Memory B cell (primary cell): ENCODE results near the gene NMNAT3.

Experiments
- ATAC-seq: fragments of 150-1000 bp; cut with Tn5 transposase; 2 replicates; pipeline ENCODE4 v1.10.0; 2021; ENCODE audit warnings: low read depth, mild to moderate bottlenecking, moderate library complexity
- DNase-seq, 2 donors: peaks; one replicate each; pipeline ENCODE4 v3.0.0; 2022; ENCODE audit warnings: low spot score in 2 of 2
- H3K27ac Mint-ChIP-seq: one replicate; pipeline ENCODE4 v1.8.0; 2022; ENCODE audit warnings: mild to moderate bottlenecking, moderate library complexity, mixed read lengths
- H3K27me3 Mint-ChIP-seq: one replicate; pipeline ENCODE4 v1.8.0; 2022; ENCODE audit warnings: mixed read lengths
- H3K36me3 Mint-ChIP-seq: one replicate; pipeline ENCODE4 v1.8.0; 2022; ENCODE audit warnings: mild to moderate bottlenecking, mixed read lengths
- H3K4me1 Mint-ChIP-seq: one replicate; pipeline ENCODE4 v1.8.0; 2022; ENCODE audit warnings: mixed read lengths
- H3K4me3 Mint-ChIP-seq: one replicate; pipeline ENCODE4 v1.8.0; 2022; ENCODE audit warnings: mild to moderate bottlenecking, moderate library complexity, mixed read lengths
- H3K9me3 Mint-ChIP-seq: one replicate; pipeline ENCODE4 v1.8.0; 2022; ENCODE audit warnings: mixed read lengths

The NMNAT3 gene

DNA sequence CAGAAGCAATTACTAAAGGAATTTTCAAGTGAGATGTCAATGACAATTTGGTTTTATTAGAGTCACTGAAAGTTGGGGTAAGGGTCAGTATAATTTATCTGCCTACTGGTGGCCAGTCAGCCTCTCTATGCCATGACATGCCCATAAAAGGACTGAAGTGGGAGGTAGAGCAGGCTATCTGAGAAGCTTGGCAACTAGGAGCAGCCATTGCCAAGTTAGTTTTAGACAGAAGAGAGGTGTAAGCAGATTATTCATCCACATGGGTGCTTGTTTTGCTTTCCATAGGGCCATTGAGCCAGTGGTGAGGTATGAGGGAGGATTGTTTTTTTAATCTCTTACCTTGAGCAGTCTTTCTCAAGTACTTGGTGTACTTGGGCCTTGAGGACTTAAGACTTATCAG lies 130.1 kb downstream of the NMNAT3 start:
- H3K4me3 Mint-ChIP-seq: no peak overlapping the region
- no peaks in the 10 kb centered on the region for H3K36me3 Mint-ChIP-seq
- peaks cover 8% of the 10 kb centered on the region for H3K27me3 Mint-ChIP-seq
- no peak for ATAC-seq
- no peak for DNase-seq
- no peak overlapping the region for H3K27ac Mint-ChIP-seq
- H3K4me1 Mint-ChIP-seq: no peaks in the 10 kb centered on the region
- no peaks in the 10 kb centered on the region for H3K9me3 Mint-ChIP-seq

GRCh38 chr3:139546772-139547171 lies 131.0 kb downstream of the NMNAT3 start:
- no peaks in the 10 kb centered on the region for H3K36me3 Mint-ChIP-seq
- H3K9me3 Mint-ChIP-seq: no peaks in the 10 kb centered on the region
- peaks cover 12% of the 10 kb centered on the region for H3K27me3 Mint-ChIP-seq
- DNase-seq (no peak), ATAC-seq (no peak)
- H3K27ac Mint-ChIP-seq: no peak overlapping the region
- no peak overlapping the region for H3K4me3 Mint-ChIP-seq
- H3K4me1 Mint-ChIP-seq: no peaks in the 10 kb centered on the region

GRCh38 chr3:139541532-139542288 lies 136.1 kb downstream of the NMNAT3 start:
- no peak for ATAC-seq
- Mint-ChIP-seq H3K9me3 (no peaks in the 10 kb centered on the region), H3K4me3 (no peak overlapping the region), H3K27me3 (peaks cover 32% of the 10 kb centered on the region), H3K4me1 (no peaks in the 10 kb centered on the region), H3K27ac (no peak overlapping the region), H3K36me3 (no peaks in the 10 kb centered on the region)
- no peak for DNase-seq

DNA sequence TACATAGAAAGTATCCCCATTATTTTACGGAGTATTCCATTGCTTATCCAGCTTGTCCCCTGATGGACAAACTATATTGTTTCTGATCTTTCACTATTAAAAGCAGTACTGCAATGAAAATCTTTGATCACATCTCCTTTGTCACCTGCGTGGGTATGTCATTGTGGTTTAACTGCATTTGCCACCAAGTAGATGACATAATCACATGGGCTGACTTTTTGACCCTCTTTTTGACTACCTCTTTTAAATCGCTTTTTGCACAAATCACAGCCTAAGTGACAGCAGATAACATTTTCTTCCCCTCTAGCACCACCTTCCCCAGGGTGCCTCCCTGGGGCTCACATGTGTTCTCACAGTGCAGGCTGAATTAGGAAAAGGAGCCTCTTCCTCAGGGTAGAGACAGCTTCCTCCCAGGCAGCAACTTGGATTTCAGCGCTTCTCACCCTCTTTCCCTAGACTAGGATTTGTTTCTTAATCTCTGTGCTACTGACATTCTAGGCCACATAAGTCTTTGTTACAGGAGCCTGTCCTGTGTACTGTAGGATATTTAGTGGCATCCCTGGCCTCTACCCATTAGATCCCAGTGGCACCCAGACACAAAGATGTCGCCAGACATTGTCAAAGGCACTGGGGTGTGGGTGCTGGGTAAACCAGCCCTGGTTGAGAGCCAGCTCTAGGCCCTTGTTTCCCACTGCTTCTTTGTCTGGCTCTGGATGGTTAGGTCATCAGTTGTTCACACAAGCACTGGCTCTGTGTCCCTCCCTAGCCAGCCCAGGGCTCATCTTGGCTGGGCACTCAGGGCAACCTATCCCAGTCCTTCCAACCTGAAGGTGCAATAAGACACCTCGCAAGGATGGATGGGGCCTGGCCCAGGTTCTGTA lies 136.9 kb downstream of the NMNAT3 start:
- H3K27me3 Mint-ChIP-seq: peaks cover 33% of the 10 kb centered on the region
- no peaks in the 10 kb centered on the region for H3K36me3 Mint-ChIP-seq
- DNase-seq: no peak
- no peak for ATAC-seq
- no peaks in the 10 kb centered on the region for H3K4me1 Mint-ChIP-seq
- no peak overlapping the region for H3K27ac Mint-ChIP-seq
- H3K4me3 Mint-ChIP-seq: no peak overlapping the region
- no peaks in the 10 kb centered on the region for H3K9me3 Mint-ChIP-seq

- peaks cover 37% of the 10 kb centered on the region for H3K27me3 Mint-ChIP-seq
- DNase-seq (no peak), ATAC-seq (no peak)
- no peaks in the 10 kb centered on the region for H3K4me1 Mint-ChIP-seq
- no peak overlapping the region for H3K4me3 Mint-ChIP-seq
- H3K36me3 Mint-ChIP-seq: no peaks in the 10 kb centered on the region
- H3K9me3 Mint-ChIP-seq: no peaks in the 10 kb centered on the region
- H3K27ac Mint-ChIP-seq: no peak overlapping the region
Observed at GRCh38 chr3:139538733-139539132, 139.0 kb downstream of the NMNAT3 start.

DNA sequence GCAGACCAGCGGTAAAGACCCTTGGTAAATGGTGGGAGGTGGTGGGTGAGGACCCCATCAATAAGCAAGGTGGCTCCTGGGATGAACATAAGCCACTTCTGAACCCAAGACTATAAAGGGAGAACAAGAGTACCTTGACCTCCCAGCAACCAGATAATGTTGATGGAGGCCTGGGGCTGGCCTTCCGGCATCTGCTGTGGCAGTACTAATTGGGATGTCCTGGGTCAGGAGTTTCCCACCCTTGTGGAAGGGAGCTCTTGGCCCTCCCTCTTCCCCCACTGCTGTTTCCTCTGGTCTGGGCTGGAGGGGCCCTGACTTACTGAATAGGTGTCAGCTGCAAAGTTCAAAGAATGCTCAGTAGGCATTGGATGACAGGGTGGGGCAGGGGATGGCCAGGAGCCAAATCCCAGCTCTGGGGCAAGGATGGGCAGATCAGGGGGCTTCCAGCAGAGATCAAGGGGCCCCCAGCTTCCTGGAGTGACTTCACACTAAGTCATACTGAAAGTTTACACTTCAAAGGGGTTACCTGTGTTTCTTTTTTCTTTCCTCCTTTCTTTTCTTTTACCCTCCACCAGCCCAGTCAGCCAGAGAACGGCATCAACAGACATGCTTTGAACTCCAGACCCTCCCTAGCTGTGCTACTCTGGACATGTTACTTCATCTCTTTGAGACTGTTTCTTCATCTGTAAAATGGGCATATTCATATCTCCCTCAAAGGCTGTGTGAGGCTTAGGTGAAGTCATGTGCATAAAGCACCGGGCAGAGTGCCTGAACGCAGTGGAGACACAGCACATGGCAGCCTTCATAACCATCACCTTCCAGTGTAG lies 139.8 kb downstream of the NMNAT3 start:
- H3K4me3 Mint-ChIP-seq: no peak overlapping the region
- no peaks in the 10 kb centered on the region for H3K9me3 Mint-ChIP-seq
- H3K27ac Mint-ChIP-seq: no peak overlapping the region
- ATAC-seq: no peak
- H3K27me3 Mint-ChIP-seq: peaks cover 37% of the 10 kb centered on the region
- no peaks in the 10 kb centered on the region for H3K36me3 Mint-ChIP-seq
- no peaks in the 10 kb centered on the region for H3K4me1 Mint-ChIP-seq
- DNase-seq: no peak

GRCh38 chr3:139537361-139537760 lies 140.4 kb downstream of the NMNAT3 start:
- H3K9me3 Mint-ChIP-seq: no peaks in the 10 kb centered on the region
- H3K4me3 Mint-ChIP-seq: no peak overlapping the region
- no peaks in the 10 kb centered on the region for H3K36me3 Mint-ChIP-seq
- no peak for ATAC-seq
- H3K4me1 Mint-ChIP-seq: no peaks in the 10 kb centered on the region
- H3K27ac Mint-ChIP-seq: no peak overlapping the region
- peaks cover 33% of the 10 kb centered on the region for H3K27me3 Mint-ChIP-seq
- DNase-seq: no peak

GRCh38 chr3:139534992-139535879 lies 142.5 kb downstream of the NMNAT3 start:
- DNase-seq (no peak), ATAC-seq (no peak)
- H3K27me3 Mint-ChIP-seq: peaks cover 22% of the 10 kb centered on the region
- no peaks in the 10 kb centered on the region for H3K36me3 Mint-ChIP-seq
- no peak overlapping the region for H3K27ac Mint-ChIP-seq
- no peak overlapping the region for H3K4me3 Mint-ChIP-seq
- H3K9me3 Mint-ChIP-seq: no peaks in the 10 kb centered on the region
- H3K4me1 Mint-ChIP-seq: no peaks in the 10 kb centered on the region

DNA sequence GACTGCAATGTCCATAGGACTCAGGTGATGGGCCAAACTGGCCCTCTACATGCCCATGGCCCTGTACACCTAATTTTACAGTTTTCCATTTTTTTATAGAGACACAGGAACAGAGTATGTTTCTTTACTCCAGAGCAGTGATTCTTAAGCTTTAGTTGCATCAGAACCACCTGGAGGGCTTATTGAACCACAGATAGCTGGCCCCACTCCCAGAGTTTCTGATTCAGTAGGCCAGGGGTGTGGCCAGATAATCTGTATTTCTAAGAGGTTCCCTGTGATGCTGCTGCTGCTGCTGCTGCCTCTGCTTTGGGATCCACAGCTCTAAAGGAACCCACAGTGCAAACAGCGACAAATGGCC lies 143.3 kb downstream of the NMNAT3 start:
- ATAC-seq: no peak
- peaks cover 22% of the 10 kb centered on the region for H3K27me3 Mint-ChIP-seq
- no peak overlapping the region for H3K4me3 Mint-ChIP-seq
- no peaks in the 10 kb centered on the region for H3K36me3 Mint-ChIP-seq
- no peaks in the 10 kb centered on the region for H3K4me1 Mint-ChIP-seq
- H3K27ac Mint-ChIP-seq: no peak overlapping the region
- H3K9me3 Mint-ChIP-seq: no peaks in the 10 kb centered on the region
- no peak for DNase-seq

DNA sequence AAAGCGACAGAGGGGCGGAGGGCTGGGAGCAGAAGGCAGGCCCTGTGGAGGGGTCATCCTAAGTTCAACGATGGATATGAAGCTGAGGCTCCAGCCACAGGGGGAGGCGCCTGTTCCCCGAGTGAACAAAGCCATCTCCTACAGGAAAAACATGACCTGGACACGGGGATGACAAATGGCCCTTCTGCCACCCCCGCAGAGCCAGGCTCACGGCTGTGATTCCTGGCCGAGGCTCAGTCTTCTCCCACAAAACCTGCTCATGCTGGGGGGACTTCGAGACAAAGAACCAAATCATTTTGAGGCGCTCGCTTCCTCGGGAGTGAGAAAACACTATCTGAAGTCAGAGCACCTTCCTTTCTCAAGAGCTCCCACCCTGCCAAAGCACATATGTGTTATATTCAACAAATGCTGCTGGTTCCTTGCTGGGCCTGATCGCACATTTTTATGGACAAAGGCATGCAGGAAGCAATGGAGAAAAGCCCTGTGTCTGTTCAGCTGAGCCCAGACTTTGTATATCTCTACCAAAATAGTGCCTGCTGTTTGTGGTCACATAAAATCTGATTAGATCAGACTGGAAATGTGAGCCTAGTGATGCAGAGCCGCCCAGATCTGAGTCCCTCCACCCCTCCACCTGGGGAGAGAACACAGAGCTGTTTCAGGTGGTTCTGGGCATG lies 143.9 kb downstream of the NMNAT3 start:
- no peak overlapping the region for H3K4me3 Mint-ChIP-seq
- H3K27me3 Mint-ChIP-seq: peaks cover 21% of the 10 kb centered on the region
- no peaks in the 10 kb centered on the region for H3K9me3 Mint-ChIP-seq
- no peak for DNase-seq
- no peak overlapping the region for H3K27ac Mint-ChIP-seq
- no peaks in the 10 kb centered on the region for H3K36me3 Mint-ChIP-seq
- H3K4me1 Mint-ChIP-seq: no peaks in the 10 kb centered on the region
- ATAC-seq: no peak

GRCh38 chr3:139532976-139533375 lies 144.8 kb downstream of the NMNAT3 start:
- Mint-ChIP-seq H3K36me3 (no peaks in the 10 kb centered on the region), H3K9me3 (no peaks in the 10 kb centered on the region), H3K4me3 (no peak overlapping the region), H3K27ac (no peak overlapping the region), H3K27me3 (peaks cover 13% of the 10 kb centered on the region), H3K4me1 (no peaks in the 10 kb centered on the region)
- ATAC-seq: no peak
- DNase-seq: no peak

DNA sequence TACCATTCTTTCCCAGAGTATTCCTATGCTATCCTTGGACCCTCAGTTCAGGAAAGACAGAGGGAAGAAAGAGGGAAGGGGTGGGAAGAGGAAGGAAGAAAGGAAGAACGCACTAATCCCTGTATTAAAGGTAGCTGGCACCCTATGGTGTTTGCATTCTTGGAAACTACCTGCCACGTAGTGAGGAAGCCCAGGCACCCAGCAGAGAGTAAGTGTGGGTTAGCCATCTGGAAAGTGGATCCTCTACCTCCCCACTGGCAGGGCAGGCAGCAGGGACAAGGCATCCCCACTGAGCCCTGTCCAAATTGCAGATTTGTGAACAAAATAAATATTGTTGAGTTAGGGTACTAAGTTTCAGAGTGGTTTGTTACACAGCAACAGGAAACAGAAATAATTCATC lies 147.1 kb downstream of the NMNAT3 start:
- H3K9me3 Mint-ChIP-seq: no peaks in the 10 kb centered on the region
- no peaks in the 10 kb centered on the region for H3K4me1 Mint-ChIP-seq
- no peaks in the 10 kb centered on the region for H3K36me3 Mint-ChIP-seq
- no peak for ATAC-seq
- H3K27me3 Mint-ChIP-seq: peaks cover 7% of the 10 kb centered on the region
- H3K27ac Mint-ChIP-seq: no peak overlapping the region
- DNase-seq: no peak
- H3K4me3 Mint-ChIP-seq: no peak overlapping the region

DNA sequence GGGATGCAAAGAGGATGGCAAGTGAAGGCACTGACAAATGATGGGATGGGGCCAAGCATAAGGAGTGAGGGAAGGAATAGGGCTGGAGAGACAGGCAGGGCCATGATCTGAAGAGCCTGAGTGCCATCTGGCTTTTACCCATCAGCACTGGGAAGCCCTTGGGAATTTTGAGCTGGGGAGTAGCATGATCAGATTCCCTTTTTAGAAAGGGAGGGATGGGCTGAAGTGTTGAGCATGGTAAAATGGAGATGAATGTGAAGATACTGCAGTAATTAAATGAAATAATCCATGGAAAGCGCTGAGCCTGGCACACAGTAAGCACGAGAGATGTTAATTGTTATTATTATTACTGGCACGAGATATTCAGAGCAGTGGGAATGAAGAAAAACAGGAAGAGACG lies 148.1 kb downstream of the NMNAT3 start:
- ATAC-seq (no peak), DNase-seq (no peak)
- Mint-ChIP-seq H3K4me1 (no peaks in the 10 kb centered on the region), H3K27me3 (peaks cover 2% of the 10 kb centered on the region), H3K4me3 (no peak overlapping the region), H3K9me3 (no peaks in the 10 kb centered on the region), H3K27ac (no peak overlapping the region), H3K36me3 (no peaks in the 10 kb centered on the region)
